GM18519 (cell line): ENCODE data around the gene ZNF302.

Source experiments
- ATAC-seq: cut with Tn5 transposase; IDR thresholded peaks from one replicate; pipeline ENCODE4 v1.9.1; 2021; ENCODE audit warnings: mild to moderate bottlenecking, moderate library complexity; ENCODE audit not compliant: unreplicated experiment, low FRiP score

The ZNF302 gene

GRCh38 chr19:34731019-34731829 lies 53.7 kb downstream of the ZNF302 start:
- ATAC-seq: no peak

- ATAC-seq: no peak
These were observed 54.5 kb downstream of the ZNF302 start for GRCh38 chr19:34731964-34732363.

GRCh38 chr19:34732612-34733211 lies 55.2 kb downstream of the ZNF302 start:
- ATAC-seq: no peak

GRCh38 chr19:34733266-34733745 lies 55.8 kb downstream of the ZNF302 start:
- no peak for ATAC-seq

- peak; percentile 43 for ATAC-seq
These were observed 56.5 kb downstream of the ZNF302 start, which contains the start of gene ZNF181 for GRCh38 chr19:34733746-34734536. Gene ZNF181, plus strand, starts transcription at chr19:34734243. Its CDS starts 795 bp downstream, at chr19:34735038.

GRCh38 chr19:34734537-34735103 lies 57.1 kb downstream of the ZNF302 start:
- peak; percentile 30 for ATAC-seq
